IPS-18c (cell line): Measurements from ENCODE around the gene ADGRL1.
"Not testable (repeated sequence)": the region's sequence is repeated elsewhere in the genome, so short reads cannot be mapped to it uniquely, and the experiment has no call there.

Source experiments
- H3K4me3 ChIP-seq: 2 replicates; pipeline ENCODE4 v1.7.0; 2013; ENCODE audit warnings: low read depth, mild to moderate bottlenecking, low read length, moderate library complexity; ENCODE audit not compliant: insufficient read depth
- H3K9me3 ChIP-seq: one replicate; pipeline ENCODE4 v1.6.1; 2013; ENCODE audit warnings: mild to moderate bottlenecking, low read length, moderate library complexity; ENCODE audit not compliant: control insufficient read depth, insufficient read depth

Gene ADGRL1

DNA sequence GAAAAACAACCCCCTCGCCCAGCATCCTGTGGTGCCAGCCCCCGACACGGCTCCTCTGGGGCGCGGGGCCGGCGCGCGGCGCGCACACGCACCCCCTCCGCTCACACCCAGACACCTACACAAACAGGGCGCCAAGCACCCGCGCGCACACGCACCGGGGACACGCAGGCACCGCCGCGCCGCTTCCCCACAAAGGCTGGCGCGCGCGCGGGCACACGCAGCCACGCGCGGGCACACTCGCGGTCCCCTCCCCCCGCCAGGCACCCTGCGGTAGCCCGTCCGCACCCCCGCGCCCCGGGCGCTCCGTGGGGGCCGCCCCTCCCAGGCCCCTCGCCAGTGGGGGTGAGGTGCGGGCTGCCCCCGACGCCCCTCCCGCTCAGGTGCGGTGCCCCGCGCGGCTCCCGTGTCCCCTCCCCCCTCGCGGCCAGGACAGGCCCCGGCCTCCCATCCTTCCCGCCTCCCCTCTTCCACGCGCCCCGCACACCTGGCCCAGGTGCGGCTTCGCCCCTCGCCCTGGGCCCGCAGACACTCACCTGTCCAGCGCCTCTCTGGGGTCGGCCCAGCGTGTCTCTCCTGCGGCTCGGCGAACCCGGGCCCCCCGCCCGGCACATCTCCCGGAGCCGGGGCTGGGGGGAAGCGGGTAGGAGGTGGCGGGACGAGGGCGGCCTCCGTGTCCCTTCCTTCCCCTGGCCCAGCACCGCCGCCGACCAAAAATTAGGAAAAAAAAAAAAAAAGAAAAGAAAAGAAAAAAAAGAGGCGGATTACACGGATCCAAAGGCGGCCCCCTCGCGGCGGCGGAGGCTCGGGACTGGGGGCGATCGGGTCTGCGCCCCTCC lies at the start of gene ADGRL1:
ADGRL1 (minus strand) TSS at position 718 of the 836 bp plus-strand sequence. CDS start 22,567 bp downstream, outside the sequence.
- H3K9me3 ChIP-seq: not testable (repeated sequence)
- H3K4me3 ChIP-seq: peak within 1 kb of the TSS; percentile 65

DNA sequence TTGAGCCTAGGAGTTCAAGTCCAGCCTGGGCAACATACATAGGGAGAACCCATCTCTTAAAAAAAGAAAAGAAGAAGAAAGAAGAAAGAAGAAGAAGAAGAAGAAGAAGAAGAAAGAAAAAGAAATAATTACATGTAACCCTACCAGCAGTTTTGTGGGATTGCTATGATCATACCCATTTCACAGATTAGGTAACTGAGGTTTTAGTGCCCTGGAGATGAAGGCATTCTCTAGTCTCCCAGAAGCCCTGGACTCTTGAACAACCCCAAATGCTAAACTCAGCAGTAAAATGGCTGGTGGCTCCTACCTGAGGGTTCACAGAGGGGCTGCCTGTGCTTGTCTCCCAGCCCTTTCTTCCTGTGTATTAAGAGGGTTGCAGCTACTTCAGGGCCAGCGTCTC lies 49.3 kb upstream of the ADGRL1 start:
- H3K4me3 ChIP-seq, H3K9me3 ChIP-seq: not testable (repeated sequence)

DNA sequence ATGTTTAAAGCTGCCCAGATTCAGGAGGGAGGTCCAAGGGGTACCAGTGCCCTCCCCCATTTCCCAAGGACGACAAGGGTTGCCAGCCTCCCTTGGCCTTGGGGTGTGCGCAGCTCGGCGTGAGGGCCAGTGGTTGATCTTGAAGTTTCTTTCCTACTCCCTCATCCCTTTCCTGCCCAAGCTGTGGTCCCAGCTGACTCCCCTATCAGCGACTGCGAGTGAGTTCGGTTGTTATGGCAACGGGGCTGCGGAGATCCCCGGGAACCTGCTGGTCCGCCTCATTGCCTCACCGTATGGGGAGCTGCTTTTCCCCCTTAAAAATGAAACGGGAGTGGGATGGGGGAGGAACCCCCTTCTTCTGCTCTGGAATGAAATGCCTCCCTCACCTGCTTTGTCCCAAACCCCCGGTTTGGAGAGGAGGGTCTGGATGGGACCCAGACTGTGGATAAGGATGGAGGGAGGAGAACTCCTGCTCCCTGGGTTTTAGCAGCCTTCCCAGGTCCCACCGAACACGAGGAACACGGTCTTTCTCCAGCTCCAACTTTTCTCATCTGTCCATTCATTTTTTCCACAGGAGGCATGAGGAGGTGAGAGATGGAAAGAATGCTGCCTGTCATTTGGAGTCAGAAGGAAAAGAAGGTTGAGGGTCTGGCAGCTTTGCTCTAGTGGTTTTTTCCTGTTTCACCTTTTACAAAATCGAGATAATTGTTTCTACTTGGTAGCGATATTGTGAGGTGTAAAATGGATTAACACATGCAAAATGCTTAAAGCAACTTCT lies 48.0 kb upstream of the ADGRL1 start:
- H3K4me3 ChIP-seq, H3K9me3 ChIP-seq: not testable (repeated sequence)

DNA sequence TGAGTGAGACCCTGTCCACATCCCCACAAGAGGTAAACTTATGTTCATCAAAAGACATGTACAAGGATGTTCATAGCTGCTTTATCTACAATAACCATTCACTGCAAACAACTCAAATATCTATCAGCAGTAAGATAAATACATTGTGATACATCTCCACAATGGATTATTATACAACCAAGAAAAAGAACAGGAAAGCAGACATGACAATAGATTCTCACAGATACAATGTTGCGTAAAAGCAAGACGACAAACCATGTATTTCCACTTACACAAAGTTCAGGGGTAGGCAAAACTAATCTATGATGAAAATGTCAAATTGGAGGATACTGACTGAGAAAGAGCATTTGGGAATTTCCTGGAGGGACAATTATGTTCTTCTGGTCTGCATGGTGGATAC lies 46.2 kb upstream of the ADGRL1 start:
- H3K9me3 ChIP-seq, H3K4me3 ChIP-seq: not testable (repeated sequence)

DNA sequence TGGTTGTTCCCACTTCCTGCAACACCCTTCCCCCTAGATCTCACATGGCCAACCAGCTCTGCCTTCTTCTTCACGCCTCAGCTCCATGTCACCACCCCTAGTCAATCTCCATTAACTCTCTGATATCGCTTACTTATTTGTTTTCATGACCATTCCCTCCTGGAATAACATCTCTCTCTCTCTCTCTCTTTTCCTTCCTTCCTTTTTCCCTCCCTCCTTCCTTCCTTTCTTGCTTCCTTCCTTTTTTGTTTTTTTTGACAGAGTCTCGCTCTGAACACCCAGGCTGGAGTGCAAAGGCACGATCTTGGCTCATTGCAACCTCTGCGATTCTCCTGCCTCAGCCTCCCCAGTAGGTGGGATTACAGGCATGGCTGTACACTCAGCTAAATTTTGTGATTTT lies 44.9 kb upstream of the ADGRL1 start:
- no peak overlapping the region for H3K4me3 ChIP-seq
- H3K9me3 ChIP-seq: no peaks in the 10 kb centered on the region

DNA sequence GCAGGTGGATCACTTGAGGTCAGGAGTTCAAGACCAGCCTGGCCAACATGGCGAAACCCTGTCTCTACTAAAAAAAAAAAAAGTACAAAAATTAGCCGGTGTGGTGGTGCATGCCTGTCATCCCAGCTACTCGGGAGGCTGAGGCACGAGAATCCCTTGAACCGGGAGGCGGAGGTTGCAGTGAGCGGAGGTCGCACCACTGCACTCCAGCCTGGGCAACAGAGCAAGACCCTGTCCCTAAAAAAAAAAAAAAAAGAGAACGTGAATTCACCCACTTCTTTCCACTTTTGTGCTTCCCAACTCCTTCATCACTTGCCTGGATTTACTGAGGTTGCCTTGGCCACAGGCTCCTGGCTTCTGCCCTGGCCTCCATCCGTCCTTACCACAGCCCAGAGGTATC lies 44.3 kb upstream of the ADGRL1 start:
- not testable (repeated sequence) for H3K4me3 ChIP-seq, H3K9me3 ChIP-seq

DNA sequence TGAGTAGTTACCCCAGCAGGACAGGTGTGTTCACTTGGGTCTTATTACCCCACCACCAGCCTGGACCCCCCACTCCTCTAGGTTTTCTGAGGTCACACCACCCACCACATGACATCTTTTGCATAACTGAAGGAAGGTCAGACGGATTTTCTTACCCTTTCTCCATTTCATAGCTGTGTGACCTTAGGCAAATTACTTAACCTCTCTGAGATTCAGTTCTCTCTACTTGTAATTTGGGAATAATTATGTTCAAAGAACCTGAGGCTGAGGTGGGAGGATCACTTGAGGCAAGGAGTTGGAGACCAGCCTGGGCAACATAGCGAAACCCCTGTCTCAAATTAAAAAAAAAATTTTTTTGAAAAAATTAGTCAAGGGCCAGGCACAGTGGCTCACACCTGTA lies 43.9 kb upstream of the ADGRL1 start:
- H3K9me3 ChIP-seq, H3K4me3 ChIP-seq: not testable (repeated sequence)

DNA sequence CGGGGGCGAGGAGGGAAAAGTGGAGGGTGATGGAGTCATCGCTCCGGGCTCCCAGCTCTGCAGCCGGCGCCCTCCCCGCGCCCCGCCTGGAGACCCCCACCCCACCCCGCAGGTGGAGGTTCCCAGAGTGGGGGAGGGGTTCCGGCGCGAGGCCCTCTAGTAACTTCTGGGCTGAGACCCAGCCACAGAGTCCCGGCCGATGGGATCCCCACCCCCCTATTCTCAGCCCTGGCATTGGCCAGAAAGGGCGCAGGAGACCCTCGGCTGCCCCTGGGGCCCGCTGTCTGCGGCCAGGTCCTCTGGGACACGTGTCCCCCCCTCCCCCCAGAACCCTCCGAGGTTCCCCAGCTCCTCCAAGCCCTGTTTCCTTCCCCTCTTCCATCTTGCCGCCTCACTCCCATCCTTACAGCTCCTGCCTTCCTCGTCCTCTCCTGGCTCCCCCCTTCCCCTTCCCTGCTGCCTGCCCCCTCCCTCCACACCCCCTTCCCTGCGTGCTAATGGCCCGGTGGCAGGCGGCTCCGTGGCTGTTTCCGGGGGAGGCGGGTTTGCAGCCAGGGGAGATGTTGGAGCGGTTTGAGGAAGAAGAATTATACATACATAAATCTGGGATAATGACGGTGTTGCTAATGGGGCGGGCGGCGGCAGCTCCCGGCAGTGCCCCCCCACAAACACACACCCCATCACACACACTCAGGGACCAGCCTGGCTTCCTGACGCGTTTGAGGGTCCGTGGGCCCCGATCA lies 43.2 kb upstream of the ADGRL1 start:
- peak overlapping the region; percentile 50 for H3K4me3 ChIP-seq
- not testable (repeated sequence) for H3K9me3 ChIP-seq

DNA sequence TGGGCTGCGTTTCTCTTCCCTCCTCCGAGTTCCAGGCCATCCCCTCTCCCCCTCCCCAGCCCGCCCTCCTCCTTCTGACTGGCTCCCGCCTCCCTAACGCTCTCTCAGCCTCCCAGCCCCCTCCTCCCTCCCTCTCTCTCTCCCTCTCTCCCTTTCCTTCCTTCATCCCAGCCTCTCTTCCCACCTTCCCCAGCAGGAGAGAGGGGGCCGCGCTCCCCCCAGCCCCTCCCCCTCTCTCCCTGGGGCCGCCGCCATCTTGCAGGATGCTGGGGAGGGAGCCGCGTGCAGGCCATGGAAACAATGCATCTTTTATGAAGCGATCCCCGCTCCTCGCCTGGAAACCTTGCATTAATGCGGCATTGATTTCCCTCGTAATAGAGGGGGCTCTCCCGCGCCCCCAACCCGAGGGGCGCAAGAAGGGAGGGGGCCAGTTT lies 42.6 kb upstream of the ADGRL1 start:
- H3K4me3 ChIP-seq: peak overlapping the region; percentile 50; the same call in 1 of the 2 replicates
- H3K9me3 ChIP-seq: peaks cover 2% of the 10 kb centered on the region

DNA sequence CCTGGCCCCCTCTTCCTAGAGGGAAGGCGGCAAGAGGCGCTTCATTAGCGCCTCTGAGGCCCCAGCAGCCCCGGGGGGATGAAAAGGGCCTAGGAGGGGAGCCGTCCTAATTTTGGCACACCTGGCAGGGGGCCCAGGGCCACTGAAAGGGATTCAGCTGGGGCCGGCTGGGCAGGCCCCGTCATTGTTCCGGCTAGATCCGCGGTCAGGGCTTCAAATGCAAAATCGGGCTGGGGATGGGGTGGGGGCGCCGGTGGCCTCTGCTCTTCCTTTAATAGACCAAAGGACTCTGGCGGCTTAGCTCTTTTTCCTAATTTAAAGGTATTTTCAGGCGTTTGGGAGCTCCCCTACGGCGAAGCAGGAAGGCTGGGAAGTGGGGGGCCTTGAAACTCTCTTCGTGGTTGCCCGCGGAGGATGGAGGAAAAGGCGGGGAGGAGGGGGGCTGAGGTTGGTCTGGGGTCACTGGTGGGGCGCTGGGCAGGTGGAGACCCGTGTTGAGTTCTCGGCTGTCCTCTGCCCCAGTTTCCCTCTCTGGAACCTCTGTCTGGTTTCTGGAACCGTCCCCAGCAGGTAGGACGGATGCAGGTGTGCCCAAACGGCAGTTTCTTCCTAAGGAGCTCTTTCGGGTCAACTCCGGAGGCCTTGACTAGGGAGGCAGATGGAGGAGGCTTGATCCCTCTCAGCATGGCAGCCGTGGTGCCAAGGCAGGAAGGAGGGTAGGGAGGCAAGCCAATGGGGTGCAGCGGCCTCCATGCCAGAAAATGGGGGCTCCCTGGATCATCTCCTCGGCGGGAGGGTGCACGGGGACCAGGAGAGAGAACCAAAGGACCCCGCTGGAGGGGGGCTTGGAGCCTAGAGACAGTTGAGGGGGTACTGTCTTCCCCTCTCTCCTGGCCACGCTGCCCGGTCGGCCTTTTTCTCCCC lies 41.8 kb upstream of the ADGRL1 start:
- H3K9me3 ChIP-seq: not testable (repeated sequence)
- H3K4me3 ChIP-seq: peak overlapping the region; percentile 38

DNA sequence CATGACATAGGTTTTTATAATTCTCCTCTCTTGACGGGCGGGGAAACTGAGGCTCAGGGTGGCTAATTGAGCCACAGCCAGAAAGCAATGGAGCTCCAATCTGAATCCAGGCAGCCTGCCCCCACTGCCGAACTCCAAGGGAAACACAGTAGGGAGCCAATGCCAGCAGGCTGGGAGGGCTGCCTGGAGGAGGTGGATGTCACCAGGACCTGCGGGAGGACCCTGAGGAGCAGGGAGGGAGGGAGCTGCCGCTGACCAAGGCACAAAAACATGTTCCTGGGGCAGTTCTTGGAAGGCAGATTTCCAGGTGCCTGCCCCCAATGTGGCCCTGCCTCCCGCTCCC lies 41.2 kb upstream of the ADGRL1 start:
- H3K4me3 ChIP-seq, H3K9me3 ChIP-seq: not testable (repeated sequence)

DNA sequence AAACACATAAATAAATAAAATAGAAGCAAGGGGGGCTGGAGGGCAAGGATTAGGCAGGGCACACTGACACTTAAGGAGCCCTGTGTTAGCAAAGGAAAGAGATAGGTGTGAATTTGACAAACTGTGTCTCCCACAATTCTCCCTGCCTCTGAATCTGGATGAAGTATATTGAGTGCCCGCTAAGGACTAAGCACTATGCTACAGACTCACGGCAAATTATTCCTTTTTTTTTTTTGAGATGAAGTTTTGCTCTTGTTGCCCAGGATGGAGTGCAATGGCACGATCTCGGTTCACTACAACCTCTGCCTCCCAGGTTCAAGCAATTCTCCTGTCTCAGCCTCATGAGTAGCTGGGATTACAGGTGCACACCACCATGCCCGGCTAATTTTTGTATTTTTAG lies 38.4 kb upstream of the ADGRL1 start:
- not testable (repeated sequence) for H3K4me3 ChIP-seq, H3K9me3 ChIP-seq

DNA sequence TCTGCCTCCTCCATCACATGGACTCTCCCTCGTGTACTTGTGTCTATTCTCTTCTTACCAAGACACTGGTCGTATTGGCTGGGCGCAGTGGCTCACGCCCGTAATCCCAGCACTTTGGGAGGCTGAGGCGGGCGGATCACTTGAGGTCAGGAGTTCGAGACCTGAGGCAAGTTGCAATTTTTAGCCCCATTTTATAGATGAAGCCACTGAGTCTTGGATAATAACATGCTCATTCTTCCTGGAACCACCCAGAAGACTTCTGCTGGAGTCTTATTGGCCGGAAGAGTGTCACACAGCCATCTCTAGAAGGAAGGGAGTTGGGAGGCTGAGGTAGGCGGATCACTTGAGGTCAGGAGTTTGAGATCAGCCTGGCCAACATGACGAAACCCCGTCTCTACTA lies 37.7 kb upstream of the ADGRL1 start:
- H3K9me3 ChIP-seq, H3K4me3 ChIP-seq: not testable (repeated sequence)

DNA sequence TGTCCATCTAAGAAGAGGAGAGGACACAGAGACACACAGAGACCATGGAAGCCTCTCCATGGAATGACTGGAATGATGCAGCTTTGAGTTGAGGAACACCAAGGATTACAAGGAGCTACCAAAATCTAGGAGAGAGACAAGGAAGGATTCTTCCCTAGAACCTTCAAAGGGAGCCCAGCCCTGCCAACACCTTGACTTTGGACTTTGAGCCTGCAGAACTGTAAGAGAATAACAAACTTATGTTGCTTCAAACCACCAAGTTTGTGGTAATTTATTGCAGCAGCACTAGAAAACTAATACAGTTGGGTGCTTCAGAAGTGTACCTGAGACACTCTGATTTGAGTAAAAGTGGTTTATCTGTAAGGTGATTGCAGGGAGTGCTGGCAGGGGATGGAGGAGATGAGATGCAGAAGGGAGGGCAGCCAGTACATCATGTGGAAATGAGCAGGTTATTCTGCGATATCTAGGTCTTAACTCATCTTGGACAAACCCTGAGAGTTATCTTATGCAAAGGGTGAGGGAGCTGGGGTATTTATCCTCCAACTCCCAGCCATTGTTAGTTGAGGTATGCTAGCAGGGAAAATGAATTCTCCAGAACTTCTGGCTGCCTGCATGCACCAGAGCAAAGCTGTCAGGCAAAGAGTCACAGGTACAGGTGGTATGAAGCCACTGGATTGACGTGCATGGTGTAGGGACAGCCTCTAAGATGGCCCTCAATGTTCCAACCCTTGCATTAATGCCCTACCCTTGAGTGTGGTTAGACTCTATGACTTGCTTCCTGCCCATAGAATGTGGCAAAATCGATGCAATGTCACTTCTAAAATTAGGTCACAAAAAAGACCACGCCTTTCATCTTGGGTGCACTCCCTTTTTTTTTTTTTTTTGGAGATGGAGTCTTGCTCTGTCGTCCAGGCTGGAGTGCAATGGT lies 31.3 kb upstream of the ADGRL1 start:
- no peak overlapping the region for H3K4me3 ChIP-seq

DNA sequence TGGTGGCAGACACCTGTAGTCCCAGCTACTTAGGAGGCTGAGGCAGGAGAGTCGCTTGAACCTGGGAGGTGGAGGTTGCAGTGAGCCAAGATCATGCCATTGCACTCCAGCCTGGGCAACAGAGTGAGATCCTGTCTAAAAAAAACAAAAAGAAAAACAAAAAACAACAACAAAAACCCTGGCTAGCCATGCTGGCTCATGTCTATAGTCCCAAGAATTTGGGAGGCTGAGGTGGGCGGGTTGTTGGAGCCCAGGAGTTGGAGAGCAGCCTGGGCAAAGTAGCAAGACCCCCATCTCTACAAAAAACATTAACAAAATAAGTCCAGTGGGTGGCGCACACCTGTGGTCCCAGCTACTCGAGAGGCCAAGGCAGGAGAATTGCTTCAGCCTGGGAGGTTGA lies 27.0 kb upstream of the ADGRL1 start:
- not testable (repeated sequence) for H3K9me3 ChIP-seq, H3K4me3 ChIP-seq

More for the DNA sequence above, 31.3 kb upstream of the ADGRL1 start:
- H3K9me3 ChIP-seq: no peaks in the 10 kb centered on the region

DNA sequence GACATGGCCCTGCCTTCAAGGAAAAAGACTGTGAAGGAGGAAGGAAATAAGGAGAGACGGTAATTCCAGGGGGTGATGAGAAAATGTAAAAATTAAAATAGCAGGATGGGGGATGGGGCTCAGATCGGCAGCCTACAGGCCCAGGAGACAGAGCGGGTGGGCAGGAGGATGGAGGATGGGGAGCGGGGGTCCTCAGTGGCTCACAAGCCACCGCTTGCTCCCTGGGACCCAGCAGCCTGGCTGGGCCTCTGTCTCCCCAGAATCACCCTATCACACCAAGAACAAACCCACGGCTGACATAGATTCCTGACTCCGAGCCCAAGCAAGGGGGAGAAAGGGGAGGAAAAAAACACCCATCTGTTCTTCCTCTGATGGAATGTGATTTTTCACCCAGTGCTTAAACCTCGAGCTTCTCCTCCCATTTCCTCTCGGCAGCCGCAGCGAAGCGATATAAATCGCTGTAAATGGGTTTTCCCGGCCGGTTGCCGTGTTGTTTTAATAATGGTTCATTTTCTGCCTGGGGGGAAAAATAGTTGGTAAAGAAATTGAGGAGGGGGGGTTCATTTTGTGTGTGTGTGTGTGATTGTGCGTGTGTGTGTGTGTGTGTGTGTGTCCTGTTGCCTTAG lies 22.6 kb upstream of the ADGRL1 start:
- H3K4me3 ChIP-seq, H3K9me3 ChIP-seq: not testable (repeated sequence)
